ENCODE measurements around the gene PSME2.

Gene PSME2

GRCh38 chr14:24179294-24179960 is 33.0 kb upstream of the PSME2 start:
- DNase-seq, result no peak

DNA sequence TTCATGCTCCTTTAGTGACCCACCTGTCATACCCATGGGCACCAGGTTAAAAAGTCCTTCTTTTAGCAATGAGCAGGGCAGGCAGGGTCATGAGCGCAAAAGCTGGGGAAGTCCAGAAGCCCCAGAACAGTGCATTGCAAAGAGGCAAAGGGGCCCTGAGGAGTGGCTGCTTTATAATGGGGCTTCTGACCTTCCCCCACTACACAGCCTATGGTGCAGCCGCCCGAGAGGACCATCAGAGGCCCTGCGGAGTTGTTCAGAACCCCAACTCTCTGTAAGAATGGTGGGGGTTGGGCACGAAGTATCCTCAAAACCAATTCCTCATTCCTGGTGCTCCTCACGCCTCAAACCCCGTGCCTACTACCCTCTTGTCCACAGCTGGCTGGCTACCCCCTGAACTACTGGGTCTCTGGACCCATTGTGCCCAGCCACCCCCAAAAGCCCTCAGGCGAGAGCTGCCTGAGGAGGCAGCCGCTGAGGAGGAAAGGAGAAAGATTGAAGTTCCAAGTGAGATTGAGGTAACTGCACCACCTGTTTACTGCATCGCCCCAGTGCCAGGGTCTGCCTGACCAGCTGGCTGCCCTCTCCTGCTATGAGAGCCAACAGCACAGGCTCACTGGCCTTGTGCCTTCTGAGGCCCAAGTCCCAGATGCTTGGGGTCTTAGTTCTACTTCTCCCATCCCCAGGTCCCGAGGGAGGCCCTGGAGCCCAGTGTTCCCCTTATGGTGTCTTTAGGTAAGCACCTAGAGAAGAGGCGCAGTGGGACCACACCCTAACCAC is 32.2 kb upstream of the PSME2 start:
- no peak for DNase-seq

DNA sequence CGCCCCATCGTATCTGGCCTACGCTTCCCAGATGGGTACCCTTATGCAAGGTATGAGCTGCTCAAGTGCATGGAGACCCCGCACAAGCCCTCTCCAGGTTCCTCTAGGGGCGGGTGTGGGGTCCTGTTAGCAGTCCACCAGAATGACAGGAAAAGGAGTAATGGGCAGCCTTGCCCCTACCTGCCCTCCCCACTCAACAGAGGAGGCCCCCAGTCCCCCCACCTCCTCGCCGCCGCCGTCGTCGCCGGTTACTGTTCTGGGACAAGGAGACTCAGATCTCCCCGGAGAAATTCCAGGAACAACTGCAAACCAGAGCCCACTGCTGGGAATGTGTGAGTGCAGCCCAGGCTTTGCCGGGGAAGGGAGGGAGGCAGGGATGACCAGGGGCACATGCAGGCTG is 31.5 kb upstream of the PSME2 start:
- no peak for DNase-seq

DNA sequence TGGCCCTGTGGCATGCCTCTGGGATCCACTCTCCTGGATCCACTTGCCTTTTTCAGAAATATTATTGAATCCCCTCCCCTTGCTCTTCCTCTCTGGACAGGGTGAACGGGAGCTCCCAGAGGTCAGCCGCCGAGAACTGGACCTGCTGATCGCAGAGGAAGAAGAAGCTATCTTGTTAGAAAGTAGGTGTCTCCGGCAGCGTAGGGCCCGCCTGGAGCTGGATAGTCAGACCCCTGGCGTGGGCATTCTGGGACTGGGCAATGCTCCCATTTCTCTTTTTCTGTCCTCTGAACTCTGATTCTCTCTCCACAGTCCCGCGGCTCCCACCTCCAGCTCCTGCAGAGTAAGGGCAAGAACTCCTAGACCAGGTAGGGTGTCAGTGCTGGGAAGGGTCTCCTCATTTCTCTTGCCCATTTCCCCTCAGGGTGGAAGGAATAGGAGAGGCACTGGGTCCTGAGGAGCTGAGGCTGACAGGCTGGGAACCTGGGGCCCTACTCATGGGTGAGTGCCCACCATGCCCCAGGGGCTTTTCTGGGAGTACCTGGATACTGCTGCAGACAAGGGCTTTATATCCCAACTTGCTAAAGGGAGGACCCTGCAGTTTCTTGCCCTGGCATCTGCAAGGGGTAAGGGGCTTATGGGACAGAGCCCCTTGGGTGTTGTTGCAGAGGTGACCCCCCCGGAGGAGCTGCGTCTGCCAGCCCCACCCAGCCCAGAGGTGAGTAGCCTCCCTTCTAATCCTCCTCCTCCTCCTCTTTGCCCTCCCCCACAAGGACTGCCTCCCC is 30.8 kb upstream of the PSME2 start:
- DNase-seq, result no peak

GRCh38 chr14:24176599-24176998 is 30.2 kb upstream of the PSME2 start:
- DNase-seq, result no peak

DNA sequence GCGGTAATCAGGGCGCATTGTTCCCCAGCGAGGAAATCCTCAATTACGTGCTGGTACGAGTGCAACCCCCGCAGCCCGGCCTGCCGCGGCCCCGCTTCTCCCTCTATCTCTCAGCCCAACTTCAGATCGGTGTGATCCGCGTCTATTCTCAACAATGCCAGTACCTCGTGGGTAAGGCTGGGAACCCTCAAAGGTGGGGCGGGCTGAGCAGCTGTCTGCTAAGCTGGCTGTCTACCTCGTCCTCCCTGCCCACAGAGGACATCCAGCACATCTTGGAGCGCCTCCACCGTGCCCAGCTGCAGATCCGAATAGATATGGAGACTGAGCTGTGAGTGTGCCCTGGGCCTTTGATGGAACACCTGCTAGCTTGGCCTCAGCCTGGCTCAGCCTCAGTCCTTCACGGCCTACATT is 26.5 kb upstream of the PSME2 start:
- no peak for DNase-seq

DNA sequence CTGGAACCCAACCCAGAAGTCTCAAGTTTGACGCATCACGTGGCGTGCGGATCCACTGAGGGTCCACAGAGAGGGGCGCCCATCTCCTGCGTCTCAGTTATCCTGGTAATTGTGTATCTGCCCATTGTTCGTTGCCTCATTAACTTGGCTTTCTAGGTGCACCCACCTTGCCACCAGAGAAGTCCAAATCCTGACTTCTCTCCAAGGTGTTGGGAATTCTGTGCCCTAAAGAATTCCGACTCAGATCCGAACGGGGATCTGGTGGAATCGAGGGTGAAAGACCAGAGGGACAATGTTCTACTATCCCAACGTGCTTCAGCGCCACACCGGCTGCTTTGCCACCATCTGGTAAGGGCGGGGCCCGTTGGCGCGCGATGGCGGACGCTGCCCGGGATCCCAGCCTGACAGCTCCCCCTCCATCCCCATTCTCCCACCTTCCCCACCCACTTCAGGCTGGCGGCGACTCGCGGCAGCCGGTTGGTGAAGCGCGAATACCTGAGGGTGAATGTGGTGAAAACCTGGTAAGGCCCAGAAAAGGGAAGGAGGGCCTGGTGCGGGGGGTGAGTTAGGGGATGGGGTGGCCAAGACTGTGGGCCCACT is 26.0 kb upstream of the PSME2 start:
- DNase-seq, result no peak

GRCh38 chr14:24171422-24172260 is 25.2 kb upstream of the PSME2 start, which contains the start of gene REC8:
Gene REC8 (plus strand): TSS chr14:24172080. CDS start chr14:24172553, 473 bp downstream.
- peak; percentile 85 for DNase-seq

- no peak for DNase-seq
Observed at GRCh38 chr14:24167469-24168114, 21.2 kb upstream of the PSME2 start.

DNA sequence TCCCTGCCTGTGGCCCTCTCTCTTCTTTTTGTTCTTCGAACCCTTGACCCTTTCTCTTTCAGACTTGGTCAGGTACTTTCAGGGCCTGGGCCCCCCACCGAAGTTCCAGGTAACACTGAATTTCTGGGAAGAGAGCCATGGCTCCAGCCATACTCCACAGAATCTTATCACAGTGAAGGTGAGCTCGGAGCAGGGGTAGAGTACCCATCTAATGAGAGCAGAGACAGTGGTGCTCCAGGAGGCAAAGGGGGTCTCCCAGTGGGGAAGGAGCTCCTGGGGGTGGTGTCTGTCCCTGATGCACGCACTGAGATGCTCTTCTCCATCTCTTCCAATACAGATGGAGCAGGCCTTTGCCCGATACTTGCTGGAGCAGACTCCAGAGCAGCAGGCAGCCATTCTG is 19.4 kb upstream of the PSME2 start:
- DNase-seq, result no peak

DNA sequence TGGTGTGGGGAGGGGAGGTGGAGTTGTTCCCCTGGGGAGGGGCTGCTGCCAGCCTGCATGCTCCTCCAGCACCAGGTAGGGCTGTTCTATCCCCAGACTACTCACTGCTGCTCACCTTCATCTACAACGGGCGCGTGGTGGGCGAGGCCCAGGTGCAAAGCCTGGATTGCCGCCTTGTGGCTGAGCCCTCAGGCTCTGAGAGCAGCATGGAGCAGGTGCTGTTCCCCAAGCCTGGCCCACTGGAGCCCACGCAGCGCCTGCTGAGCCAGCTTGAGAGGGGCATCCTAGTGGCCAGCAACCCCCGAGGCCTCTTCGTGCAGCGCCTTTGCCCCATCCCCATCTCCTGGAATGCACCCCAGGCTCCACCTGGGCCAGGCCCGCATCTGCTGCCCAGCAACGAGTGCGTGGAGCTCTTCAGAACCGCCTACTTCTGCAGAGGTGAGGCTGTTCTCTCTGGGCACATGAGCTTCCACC is 18.1 kb upstream of the PSME2 start:
- no peak for DNase-seq

GRCh38 chr14:24162093-24162492 is 15.7 kb upstream of the PSME2 start:
- DNase-seq, result no peak

DNA sequence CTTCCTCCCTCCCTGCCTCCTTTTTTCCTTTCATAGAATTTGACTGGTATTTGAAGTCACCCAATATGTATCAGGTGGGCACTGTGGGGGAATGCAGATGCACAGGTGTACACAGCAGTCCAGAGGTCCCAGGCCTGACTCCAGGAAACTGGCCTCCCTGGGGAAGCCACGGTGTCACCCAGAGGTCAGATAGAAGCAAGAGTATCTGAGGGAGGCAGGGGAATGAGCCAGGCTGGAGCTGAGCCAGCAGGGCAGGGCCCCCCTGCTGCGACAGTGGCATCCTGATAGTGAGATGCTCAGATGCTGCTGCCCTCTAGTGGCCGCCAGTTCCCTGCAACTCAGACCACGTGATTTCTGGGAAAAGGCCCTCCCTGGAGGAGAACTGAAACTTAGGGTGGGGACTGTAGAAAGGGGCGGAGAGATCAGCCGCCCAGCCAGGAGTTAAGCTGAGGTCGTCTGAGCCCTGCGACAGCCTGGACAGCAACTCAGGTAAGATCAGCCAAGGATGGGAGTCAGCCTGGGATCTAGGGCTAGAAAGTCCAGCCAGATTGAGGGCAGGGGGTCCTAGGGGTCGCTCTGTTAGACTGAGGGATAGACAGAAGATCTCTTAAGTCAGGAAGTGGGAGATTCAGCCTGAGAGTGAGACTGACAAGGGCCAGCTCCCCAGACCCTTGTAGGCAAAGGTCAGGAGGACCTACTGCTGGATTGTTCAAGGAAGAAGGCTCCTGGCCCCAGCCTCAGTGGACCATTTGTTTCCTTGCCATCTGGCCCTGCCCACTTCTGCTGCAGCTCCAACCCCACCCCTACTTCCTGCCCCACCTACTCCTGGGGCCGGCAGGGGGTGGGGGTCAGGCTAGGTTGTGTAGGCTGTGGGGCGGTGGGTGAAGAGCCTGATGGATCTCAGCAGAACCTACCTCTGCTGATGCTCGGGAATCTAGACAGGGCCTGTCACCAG is 14.7 kb upstream of the PSME2 start, which contains the start of gene IRF9:
Gene IRF9, plus strand, starts transcription at position 416 of the 955 bp plus-strand sequence. CDS start 880 bp downstream, outside the sequence.
- DNase-seq, result peak; percentile 97

GRCh38 chr14:24160499-24160849 is 14.1 kb upstream of the PSME2 start:
- no peak for DNase-seq

DNA sequence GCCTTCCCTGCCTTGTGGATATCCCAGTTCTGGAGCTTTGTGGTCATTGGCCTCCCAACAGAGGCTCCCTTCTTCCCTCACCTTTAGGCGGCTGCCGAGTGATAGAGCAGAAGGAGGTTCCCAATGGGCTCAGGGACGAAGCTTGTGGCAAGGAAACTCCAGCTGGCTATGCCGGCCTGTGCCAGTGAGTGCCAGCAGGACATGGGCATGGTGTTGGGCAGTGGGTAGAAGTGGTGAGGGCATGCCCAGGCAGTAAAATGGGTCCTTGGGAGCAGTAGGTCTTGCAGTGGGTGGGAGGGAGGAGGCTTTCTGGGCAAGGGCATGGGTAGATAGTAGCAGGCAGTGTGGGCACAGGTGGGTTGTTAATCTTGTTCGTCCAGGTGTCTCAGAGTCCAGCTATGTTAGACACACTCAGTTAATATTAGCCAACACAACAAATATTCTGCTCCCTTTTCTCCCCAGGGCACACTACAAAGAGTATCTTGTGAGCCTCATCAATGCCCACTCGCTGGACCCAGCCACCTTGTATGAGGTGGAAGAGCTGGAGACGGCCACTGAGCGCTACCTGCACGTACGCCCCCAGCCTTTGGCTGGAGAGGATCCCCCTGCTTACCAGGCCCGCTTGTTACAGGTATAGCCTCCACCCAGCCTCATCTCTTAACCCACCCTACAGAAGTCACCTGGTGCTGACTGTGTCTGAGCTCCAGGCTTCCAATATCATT is 13.5 kb upstream of the PSME2 start:
- DNase-seq, result no peak

DNA sequence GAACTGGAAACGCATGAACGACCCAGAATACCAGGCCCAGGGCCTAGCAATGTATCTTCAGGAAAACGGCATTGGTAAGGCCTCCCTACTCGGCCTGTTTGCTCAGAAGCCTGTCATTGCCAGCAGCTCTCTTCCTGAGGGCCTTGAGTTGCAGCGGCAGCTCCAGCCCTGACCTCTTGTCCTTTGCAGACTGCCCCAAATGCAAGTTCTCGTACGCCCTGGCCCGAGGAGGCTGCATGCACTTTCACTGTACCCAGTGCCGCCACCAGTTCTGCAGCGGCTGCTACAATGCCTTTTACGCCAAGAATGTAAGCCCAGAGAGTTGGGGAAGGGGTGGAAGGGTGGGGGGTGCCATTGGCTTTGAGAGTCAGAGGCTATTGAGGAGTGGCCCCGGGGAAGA is 10.9 kb upstream of the PSME2 start:
- no peak for DNase-seq

DNA sequence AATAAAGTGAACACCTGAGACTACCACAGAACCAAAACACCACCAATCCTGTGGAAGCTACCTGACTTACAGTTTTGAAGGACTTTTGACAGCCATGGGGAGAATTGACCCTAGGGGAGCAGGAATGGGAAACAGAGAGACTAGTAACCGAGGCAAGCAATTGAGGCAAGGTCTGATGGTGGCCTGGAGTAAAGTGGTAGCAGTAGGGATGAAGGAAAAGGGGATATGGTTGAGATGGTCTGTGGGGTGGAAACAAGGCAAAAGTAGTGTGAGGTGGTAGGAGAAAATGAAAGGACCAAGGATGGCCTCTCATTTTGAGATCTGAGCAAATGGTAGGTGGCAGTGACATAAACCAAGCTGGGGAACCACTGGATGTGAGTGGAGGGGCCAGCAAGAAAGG is 10.4 kb upstream of the PSME2 start:
- DNase-seq, result no peak

GRCh38 chr14:24155100-24155499 is 8.7 kb upstream of the PSME2 start:
- DNase-seq, result no peak

GRCh38 chr14:24151404-24152080 is 5.1 kb upstream of the PSME2 start:
- no peak for DNase-seq
